HG02970 (cell line): ENCODE data around the gene VAMP4.

Source experiments
- ATAC-seq: cut with Tn5 transposase; IDR thresholded peaks from one replicate; pipeline ENCODE4 v1.9.1; 2021; ENCODE audit warnings: mild to moderate bottlenecking, moderate library complexity, moderate number of reproducible peaks; ENCODE audit not compliant: unreplicated experiment, low FRiP score

Gene VAMP4

GRCh38 chr1:171654942-171655745 lies 86.7 kb downstream of the VAMP4 start:
- ATAC-seq = no peak

- ATAC-seq = no peak
Measured at GRCh38 chr1:171654201-171654941, 87.5 kb downstream of the VAMP4 start.

- ATAC-seq = no peak
Measured at GRCh38 chr1:171653796-171654195, 88.1 kb downstream of the VAMP4 start.

- ATAC-seq = no peak
Measured at GRCh38 chr1:171652234-171652822, 89.5 kb downstream of the VAMP4 start, which contains the start of gene MYOC. Gene MYOC, minus strand, starts transcription at chr1:171652688. Its CDS starts 77 bp downstream, at chr1:171652611.
